Lower lobe of right lung (tissue), 2 donors: ENCODE results near the gene ALDH1B1. TPM values are rescaled to one million over a fixed set of nuclear protein-coding genes. Genes with fewer than 3 reads are reported as not detected.

ENCODE experiments used
- ATAC-seq, 2 donors: fragments of 200-7000 bp; cut with Tn5 transposase; one replicate each; pipeline ENCODE4 v1.9.1; 2020 to 2022; ENCODE audit warnings: mild to moderate bottlenecking in 2 of 2, moderate library complexity in 2 of 2
- DNase-seq: peaks from one replicate; pipeline ENCODE4 v3.0.0-alpha.2; 2020
- H3K27ac ChIP-seq: fragments of 200-600 bp; one replicate; pipeline ENCODE4 v1.8.0; 2022
- H3K27me3 ChIP-seq: fragments of 200-600 bp; one replicate; pipeline ENCODE4 v1.8.0; 2022; ENCODE audit warnings: low read depth
- H3K36me3 ChIP-seq: fragments of 200-600 bp; one replicate; pipeline ENCODE4 v1.8.0; 2022; ENCODE audit warnings: mild to moderate bottlenecking
- H3K4me1 ChIP-seq: fragments of 200-600 bp; one replicate; pipeline ENCODE4 v1.8.0; 2022
- H3K4me3 ChIP-seq: fragments of 200-600 bp; one replicate; pipeline ENCODE4 v1.8.0; 2022; ENCODE audit warnings: mild to moderate bottlenecking
- H3K9me3 ChIP-seq: fragments of 200-600 bp; one replicate; pipeline ENCODE4 v1.8.0; 2022
- CTCF ChIP-seq: fragments of 200-600 bp; IDR thresholded peaks from one replicate; pipeline ENCODE4 v1.8.0; 2022; ENCODE audit warnings: antibody characterized with exemption, mild to moderate bottlenecking
- intact Hi-C: fragments of 100-400 bp; cut with DNase I; formaldehyde crosslinking; loops from one replicate; pipeline ENCODE4 v1.11.0; 2022
- total RNA-seq: library from RNA; stranded (reverse); fragmentation: NEBNext Ultra II Directional; extraction: Animal tissue kit (Norgen Biotek cat#: 25700); gene quantifications from one replicate; pipeline ENCODE4 v1.2.1, GENCODE V29; 2021
- donor health status: DM: no; HTN: yes; CAD: no; lungs with severe emphysema.

ALDH1B1 gene
- total RNA-seq, 1 donor from 2014 or later, result 10.8 TPM

DNA sequence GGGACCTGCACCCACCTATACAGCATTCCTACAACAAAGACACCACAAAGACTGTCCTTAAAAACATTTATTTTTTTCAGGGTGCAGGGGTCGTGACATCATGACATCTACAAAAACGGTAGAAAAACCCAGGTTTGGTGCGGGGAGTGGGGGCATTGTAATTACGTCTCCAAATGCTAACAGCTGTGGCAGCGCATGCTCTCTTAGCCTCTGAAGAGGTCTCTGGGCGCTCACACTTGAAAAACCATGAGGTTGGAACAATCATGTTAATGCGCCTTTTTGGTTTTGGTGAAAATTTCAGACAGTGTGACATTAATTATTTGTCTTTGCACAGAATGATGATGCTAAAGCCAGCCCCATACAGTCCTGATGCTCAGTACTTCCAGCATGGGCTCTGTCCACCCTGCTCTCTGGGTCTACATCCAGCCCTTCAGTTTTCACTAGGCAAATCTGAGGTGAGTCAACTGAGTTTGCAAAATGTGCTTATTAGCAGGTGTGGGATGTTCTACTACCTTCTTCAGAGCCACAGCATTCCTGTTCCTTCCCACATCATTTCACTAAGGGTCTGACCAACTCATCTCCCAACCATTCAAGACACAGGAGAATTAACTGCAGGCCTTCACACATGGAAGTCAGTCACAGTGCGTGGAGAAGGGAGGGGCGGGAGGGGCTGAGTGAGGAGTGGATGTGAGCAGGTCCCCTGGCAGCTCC, 14.1 kb downstream of the ALDH1B1 start:
- ATAC-seq (no peak), DNase-seq (no peak)
- H3K36me3 ChIP-seq, result no peaks in the 10 kb centered on the region
- peaks cover 11% of the 10 kb centered on the region for H3K27me3 ChIP-seq
- no peak for TF ChIP-seq CTCF
- intact Hi-C loops, result no loop called here
- no peaks in the 10 kb centered on the region for H3K9me3 ChIP-seq
- no peaks in the 10 kb centered on the region for H3K4me1 ChIP-seq
- no peak overlapping the region for H3K27ac ChIP-seq
- no peak overlapping the region for H3K4me3 ChIP-seq

DNA sequence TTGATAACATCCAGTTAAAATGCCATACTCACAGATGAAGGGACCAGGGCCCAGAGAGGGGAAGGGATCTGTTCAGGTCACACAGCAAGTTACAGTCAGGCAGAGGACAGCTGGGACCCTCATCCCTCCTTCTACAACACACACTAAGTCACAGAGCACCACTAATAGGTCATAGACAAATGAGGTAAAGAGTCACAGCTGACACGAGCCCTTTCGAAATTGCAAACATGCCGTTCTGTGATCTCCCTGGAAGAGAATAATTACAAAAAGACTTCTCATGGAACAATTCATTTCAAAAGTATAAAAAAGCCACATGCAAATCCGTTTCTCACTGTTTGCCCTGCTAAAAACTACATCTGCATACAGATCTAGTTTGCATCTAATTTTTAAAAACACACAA, 16.2 kb downstream of the ALDH1B1 start:
- ATAC-seq, result no peak
- peaks cover 11% of the 10 kb centered on the region for H3K27me3 ChIP-seq
- H3K36me3 ChIP-seq, result no peaks in the 10 kb centered on the region
- H3K9me3 ChIP-seq, result no peaks in the 10 kb centered on the region
- no peak overlapping the region for H3K4me3 ChIP-seq
- no peak overlapping the region for H3K27ac ChIP-seq
- TF ChIP-seq CTCF, result no peak
- intact Hi-C loops, result no loop called here
- no peaks in the 10 kb centered on the region for H3K4me1 ChIP-seq
- DNase-seq, result no peak

- DNase-seq, result no peak
- no peaks in the 10 kb centered on the region for H3K4me1 ChIP-seq
Observed at GRCh38 chr9:38412751-38413150, 20.2 kb downstream of the ALDH1B1 start.

GRCh38 chr9:38413283-38413682, 20.8 kb downstream of the ALDH1B1 start:
- DNase-seq, result no peak
- no peak overlapping the region for H3K4me3 ChIP-seq
- no peak overlapping the region for H3K27ac ChIP-seq
- ATAC-seq, result no peak
- no peak for TF ChIP-seq CTCF
- intact Hi-C loops, result no loop called here
- no peaks in the 10 kb centered on the region for H3K27me3 ChIP-seq
- H3K9me3 ChIP-seq, result no peaks in the 10 kb centered on the region
- no peaks in the 10 kb centered on the region for H3K36me3 ChIP-seq
- H3K4me1 ChIP-seq, result no peaks in the 10 kb centered on the region

More at GRCh38 chr9:38412751-38413150, 20.2 kb downstream of the ALDH1B1 start:
- H3K4me3 ChIP-seq, result no peak overlapping the region
- no peak for TF ChIP-seq CTCF
- no peak overlapping the region for H3K27ac ChIP-seq
- no peaks in the 10 kb centered on the region for H3K9me3 ChIP-seq
- intact Hi-C loops, result no loop called here
- H3K27me3 ChIP-seq, result no peaks in the 10 kb centered on the region
- ATAC-seq, result no peak
- no peaks in the 10 kb centered on the region for H3K36me3 ChIP-seq

GRCh38 chr9:38414040-38414723, 21.7 kb downstream of the ALDH1B1 start:
- ATAC-seq (no peak), DNase-seq (no peak)
- intact Hi-C loops, result no loop called here
- no peaks in the 10 kb centered on the region for H3K9me3 ChIP-seq
- H3K4me1 ChIP-seq, result no peaks in the 10 kb centered on the region
- no peaks in the 10 kb centered on the region for H3K27me3 ChIP-seq
- H3K4me3 ChIP-seq, result no peak overlapping the region
- TF ChIP-seq CTCF, result no peak
- no peaks in the 10 kb centered on the region for H3K36me3 ChIP-seq
- H3K27ac ChIP-seq, result no peak overlapping the region
